ENCODE results near the gene PAX9. TPM values are rescaled to one million over a fixed set of nuclear protein-coding genes. Genes with fewer than 3 reads are reported as not detected.
"Not testable (repeated sequence)": the region's sequence is repeated elsewhere in the genome, so short reads cannot be mapped to it uniquely, and the experiment has no call there.

Gene PAX9
- total RNA-seq, 2 donors from 2014 or later: 0.25 to 0.77 TPM

DNA sequence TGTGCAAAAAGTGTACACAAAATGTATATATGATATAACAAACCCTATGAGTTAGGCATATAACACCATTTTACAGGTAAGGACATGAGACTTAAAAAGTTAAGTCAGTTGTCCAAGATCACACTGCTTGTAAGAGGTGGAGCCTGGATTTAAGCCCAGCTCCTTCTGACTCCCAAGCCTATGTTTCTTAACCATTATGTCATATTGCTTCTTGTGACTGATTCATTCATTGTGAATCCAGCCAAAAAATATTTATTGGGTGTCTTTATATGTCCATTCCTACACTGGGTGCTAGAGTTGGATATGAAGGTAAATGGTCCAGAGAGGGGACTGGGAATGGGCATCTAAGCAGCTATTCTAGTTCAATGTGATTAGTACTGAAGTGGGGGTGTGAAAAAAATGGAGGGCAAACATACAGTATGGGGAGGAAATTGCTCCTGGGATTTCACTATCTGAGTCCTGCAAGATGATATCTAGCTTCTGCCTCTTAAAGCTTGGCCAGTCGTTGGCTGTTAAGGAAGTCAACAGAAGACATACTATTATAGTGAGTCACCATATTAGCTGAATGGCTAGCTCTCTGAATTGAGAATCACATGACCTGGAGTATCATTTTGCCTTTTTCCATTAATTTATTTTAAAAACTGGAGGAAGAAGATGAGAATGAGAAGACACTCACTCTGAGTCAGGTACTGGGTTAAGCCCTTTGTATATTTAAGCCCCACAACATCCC lies 28.8 kb downstream of the PAX9 start:
- no peaks in the 10 kb centered on the region for H3K36me3 ChIP-seq
- H3K9me3 ChIP-seq: no peaks in the 10 kb centered on the region
- intact Hi-C loops (cut with DNase I): no loop called here
- no peak overlapping the region for H3K4me3 ChIP-seq
- no peak overlapping the region for H3K27ac ChIP-seq
- no peaks in the 10 kb centered on the region for H3K4me1 ChIP-seq
- H3K9ac ChIP-seq (ENCODE audit: low read depth in 2 of 2, low read length in 2 of 2): no peak overlapping the region
- no peaks in the 10 kb centered on the region for H3K27me3 ChIP-seq
- TF ChIP-seq, protein P1, sequence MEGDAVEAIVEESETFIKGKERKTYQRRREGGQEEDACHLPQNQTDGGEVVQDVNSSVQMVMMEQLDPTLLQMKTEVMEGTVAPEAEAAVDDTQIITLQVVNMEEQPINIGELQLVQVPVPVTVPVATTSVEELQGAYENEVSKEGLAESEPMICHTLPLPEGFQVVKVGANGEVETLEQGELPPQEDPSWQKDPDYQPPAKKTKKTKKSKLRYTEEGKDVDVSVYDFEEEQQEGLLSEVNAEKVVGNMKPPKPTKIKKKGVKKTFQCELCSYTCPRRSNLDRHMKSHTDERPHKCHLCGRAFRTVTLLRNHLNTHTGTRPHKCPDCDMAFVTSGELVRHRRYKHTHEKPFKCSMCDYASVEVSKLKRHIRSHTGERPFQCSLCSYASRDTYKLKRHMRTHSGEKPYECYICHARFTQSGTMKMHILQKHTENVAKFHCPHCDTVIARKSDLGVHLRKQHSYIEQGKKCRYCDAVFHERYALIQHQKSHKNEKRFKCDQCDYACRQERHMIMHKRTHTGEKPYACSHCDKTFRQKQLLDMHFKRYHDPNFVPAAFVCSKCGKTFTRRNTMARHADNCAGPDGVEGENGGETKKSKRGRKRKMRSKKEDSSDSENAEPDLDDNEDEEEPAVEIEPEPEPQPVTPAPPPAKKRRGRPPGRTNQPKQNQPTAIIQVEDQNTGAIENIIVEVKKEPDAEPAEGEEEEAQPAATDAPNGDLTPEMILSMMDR (IDR thresholded peaks at IDR 0.05): no peak
- DNase-seq: no peak

DNA sequence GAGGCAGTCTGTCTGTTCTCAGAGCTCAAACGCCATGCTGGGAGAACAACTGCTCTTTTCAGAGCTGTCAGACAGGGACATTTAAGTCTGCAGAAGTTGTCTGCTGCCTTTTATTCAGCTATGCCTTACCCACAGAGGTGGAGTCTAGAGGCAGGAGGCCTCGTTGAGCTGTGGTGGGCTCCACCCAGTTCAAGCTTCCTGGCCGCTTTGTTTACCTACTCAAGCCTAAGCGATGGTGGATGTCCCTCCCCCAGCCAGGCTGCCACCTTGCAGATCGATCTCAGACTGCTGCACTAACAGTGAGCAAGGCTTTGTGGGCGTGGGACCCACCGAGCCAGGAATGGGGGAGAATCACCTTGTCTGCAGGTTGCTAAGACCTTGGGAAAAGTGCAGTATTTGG lies 37.8 kb downstream of the PAX9 start:
- H3K4me3 ChIP-seq; H3K36me3 ChIP-seq; H3K9me3 ChIP-seq; H3K27me3 ChIP-seq; DNase-seq; intact Hi-C loops (cut with DNase I); H3K27ac ChIP-seq; H3K4me1 ChIP-seq; H3K9ac ChIP-seq (ENCODE audit: low read depth in 2 of 2, low read length in 2 of 2): not testable (repeated sequence)

DNA sequence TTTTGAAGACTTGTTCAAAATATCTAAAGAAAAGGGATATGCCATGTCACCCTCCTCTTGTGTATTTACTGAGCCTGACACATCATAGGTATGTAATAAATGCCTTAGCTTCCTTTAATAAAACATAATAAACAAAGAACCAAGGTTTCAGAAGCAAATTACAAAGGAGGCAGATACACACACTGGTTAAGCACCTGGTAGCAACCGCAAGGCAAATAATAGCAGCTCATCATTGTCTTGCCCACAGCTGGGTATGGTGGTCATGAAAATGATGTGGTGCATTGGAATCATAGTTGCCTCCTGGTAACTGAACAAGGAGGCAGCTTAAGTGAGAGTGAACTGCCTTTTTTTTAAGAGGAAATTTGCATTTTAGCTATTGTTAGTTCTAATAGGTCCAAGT lies 39.0 kb downstream of the PAX9 start:
- intact Hi-C loops (cut with DNase I): no loop called here
- TF ChIP-seq, protein P1 (IDR thresholded peaks at IDR 0.05): no peak
- H3K4me1 ChIP-seq: no peaks in the 10 kb centered on the region
- no peak overlapping the region for H3K27ac ChIP-seq
- H3K27me3 ChIP-seq: no peaks in the 10 kb centered on the region
- H3K9ac ChIP-seq (ENCODE audit: low read depth in 2 of 2, low read length in 2 of 2): no peak overlapping the region
- H3K36me3 ChIP-seq: no peaks in the 10 kb centered on the region
- no peak overlapping the region for H3K4me3 ChIP-seq
- H3K9me3 ChIP-seq: no peaks in the 10 kb centered on the region
- DNase-seq: no peak

DNA sequence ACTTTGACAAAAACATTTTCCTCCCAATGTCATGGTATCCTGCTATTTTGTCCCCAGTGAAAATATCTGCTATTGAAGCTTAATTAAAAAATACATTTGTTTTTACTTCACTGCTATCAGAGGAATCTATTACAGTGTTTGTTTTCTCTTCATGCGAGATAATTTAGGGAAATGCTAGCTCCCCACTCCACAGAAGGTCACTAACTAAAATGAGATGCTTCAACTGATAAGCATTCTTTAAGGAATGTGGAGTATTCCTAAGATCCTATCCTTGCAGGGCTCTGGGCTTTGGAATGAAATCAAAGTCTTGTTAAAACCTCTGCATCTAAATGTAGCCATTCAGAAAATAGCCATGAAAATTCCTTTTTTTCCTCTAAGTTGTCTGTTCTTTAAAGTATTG lies 39.5 kb downstream of the PAX9 start:
- Histone ChIP-seq H3K9ac (ENCODE audit: low read depth in 2 of 2, low read length in 2 of 2) (no peak overlapping the region), H3K27me3 (no peaks in the 10 kb centered on the region), H3K27ac (no peak overlapping the region), H3K4me3 (no peak overlapping the region), H3K36me3 (no peaks in the 10 kb centered on the region), H3K4me1 (no peaks in the 10 kb centered on the region), H3K9me3 (no peaks in the 10 kb centered on the region)
- no peak for DNase-seq
- intact Hi-C loops (cut with DNase I): no loop called here
- TF ChIP-seq, protein P1 (IDR thresholded peaks at IDR 0.05): no peak

DNA sequence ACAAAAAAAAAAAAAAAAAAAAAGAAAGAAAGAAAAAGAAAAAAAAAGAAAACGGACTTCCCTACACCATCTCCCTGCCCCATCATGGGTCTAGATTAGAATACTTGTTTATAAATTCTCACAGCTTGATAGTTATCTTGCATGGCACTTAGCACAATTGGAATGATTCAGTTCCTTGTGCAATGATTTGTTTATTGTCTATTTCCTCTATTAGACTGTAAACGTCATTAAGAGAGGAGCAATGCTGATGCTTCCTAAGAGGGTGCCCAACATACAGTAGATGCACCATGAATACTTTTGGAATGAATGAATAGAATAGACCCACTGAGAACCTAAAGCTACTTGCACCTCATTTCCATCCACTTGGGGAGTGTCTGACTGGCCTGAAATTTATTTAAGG lies 40.8 kb downstream of the PAX9 start:
- no peaks in the 10 kb centered on the region for H3K4me1 ChIP-seq
- no peak overlapping the region for H3K9ac ChIP-seq (ENCODE audit: low read depth in 2 of 2, low read length in 2 of 2)
- intact Hi-C loops (cut with DNase I): no loop called here
- H3K27ac ChIP-seq: no peak overlapping the region
- H3K27me3 ChIP-seq: no peaks in the 10 kb centered on the region
- no peaks in the 10 kb centered on the region for H3K36me3 ChIP-seq
- H3K9me3 ChIP-seq: no peaks in the 10 kb centered on the region
- no peak for DNase-seq
- TF ChIP-seq, protein P1 (IDR thresholded peaks at IDR 0.05): no peak
- H3K4me3 ChIP-seq: no peak overlapping the region

DNA sequence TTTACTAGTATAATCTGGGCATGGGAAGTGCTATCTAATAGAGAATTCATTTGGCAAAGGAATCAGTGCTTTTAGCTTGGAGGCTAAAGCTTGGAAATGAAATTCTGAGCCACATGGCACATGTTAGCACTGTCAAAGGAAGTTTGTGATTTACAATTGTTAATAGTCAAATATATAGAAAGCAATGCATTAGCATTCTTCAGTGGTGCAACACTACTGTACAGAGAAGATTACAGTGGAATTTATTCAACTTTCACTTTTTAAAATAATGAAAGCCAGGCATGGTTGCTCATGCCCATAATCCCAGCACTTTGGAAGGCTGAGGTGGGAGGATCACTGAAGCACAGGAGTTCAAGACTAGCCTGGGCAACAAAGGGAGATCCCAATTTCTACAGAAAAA lies 45.9 kb downstream of the PAX9 start:
- Histone ChIP-seq H3K4me3 (no peak overlapping the region), H3K27ac (no peak overlapping the region), H3K9me3 (no peaks in the 10 kb centered on the region), H3K36me3 (no peaks in the 10 kb centered on the region), H3K4me1 (no peaks in the 10 kb centered on the region), H3K9ac (ENCODE audit: low read depth in 2 of 2, low read length in 2 of 2) (no peak overlapping the region), H3K27me3 (no peaks in the 10 kb centered on the region)
- intact Hi-C loops (cut with DNase I): no loop called here
- TF ChIP-seq, protein P1 (IDR thresholded peaks at IDR 0.05): no peak
- DNase-seq: no peak
